Epithelial cell of proximal tubule (primary cell): ENCODE measurements around the gene FMNL1. TPM values are rescaled to one million over a fixed set of nuclear protein-coding genes. Genes with fewer than 3 reads are reported as not detected.
A peak's percentile ranks its signal among the peaks of the same experiment; 100 is the strongest.

Experiments used
- DNase-seq: peaks from one replicate; pipeline ENCODE4 v3.0.0-alpha.2; 2011; ENCODE audit warnings: low read depth
- H3K4me3 ChIP-seq: 2 replicates; pipeline ENCODE4 v1.5.1; 2011; ENCODE audit warnings: low read depth, mild to moderate bottlenecking, low read length
- CTCF ChIP-seq: conservative IDR thresholded peaks from 2 replicates; pipeline ENCODE4 v1.5.1; 2012; ENCODE audit warnings: low read depth, mild to moderate bottlenecking, low read length
- total RNA-seq: library from RNA; depleted of rRNA; stranded (reverse); fragments of >200 nt; gene quantifications from 2 replicates; pipeline ENCODE4 v1.2.3, GENCODE V29; 2015

FMNL1 gene
- total RNA-seq, 1 donor from 2014 or later: 5.7 TPM

GRCh38 chr17:45264988-45265387 lies 43.3 kb downstream of the FMNL1 start:
- no peak for DNase-seq

GRCh38 chr17:45265821-45266220 lies 44.1 kb downstream of the FMNL1 start:
- TF ChIP-seq CTCF: no peak
- DNase-seq: peak; percentile 74
- no peak overlapping the region for H3K4me3 ChIP-seq

More at GRCh38 chr17:45264988-45265387, 43.3 kb downstream of the FMNL1 start:
- no peak for TF ChIP-seq CTCF
- H3K4me3 ChIP-seq: no peak overlapping the region

GRCh38 chr17:45266372-45266926 lies 44.8 kb downstream of the FMNL1 start:
- DNase-seq: no peak
- H3K4me3 ChIP-seq: no peak overlapping the region
- TF ChIP-seq CTCF: no peak

- DNase-seq: no peak
- H3K4me3 ChIP-seq: no peak overlapping the region
- TF ChIP-seq CTCF: no peak
These were observed 45.9 kb downstream of the FMNL1 start for GRCh38 chr17:45267436-45268055.

- no peak for TF ChIP-seq CTCF
- H3K4me3 ChIP-seq: no peak overlapping the region
- DNase-seq: no peak
These were observed 48.2 kb downstream of the FMNL1 start for GRCh38 chr17:45269912-45270311.

GRCh38 chr17:45270828-45271418 lies 49.2 kb downstream of the FMNL1 start:
- no peak for DNase-seq
- H3K4me3 ChIP-seq: no peak overlapping the region
- peak; percentile 70 for TF ChIP-seq CTCF
